HEK293 (cell line): ENCODE data around the gene TIAM1.

Source experiments
- CTCF ChIA-PET: fragments of 350-600 bp; formaldehyde crosslinking; extraction: SDS; loops from one replicate; lab custom pipeline; 2021; ENCODE audit warnings: antibody characterized with exemption; lab: Yijun Ruan, JAX
- POLR2A ChIA-PET: fragments of 300-600 bp; formaldehyde crosslinking; extraction: SDS; loops from one replicate; lab custom pipeline; 2020; ENCODE audit warnings: antibody characterized with exemption, inconsistent platforms; lab: Yijun Ruan, JAX
- H3K27ac ChIP-seq: fragments of 200-500 bp; sonication (Bioruptor generic); 2 replicates; pipeline ENCODE4 v1.5.1; 2014; ENCODE audit warnings: low read depth, low read length, control low read depth, inconsistent platforms; ENCODE audit errors: extremely low read depth
- H3K36me3 ChIP-seq, 2 experiments: fragments of 200-500 bp in 1 of 2; sonication (Bioruptor generic) in 1 of 2; 1 replicate in 1 of 2; 2 replicates in 1 of 2; pipeline ENCODE4 v1.5.1; 2014 to 2017; ENCODE audit warnings: inconsistent platforms in 2 of 2, low read length in 2 of 2; ENCODE audit not compliant: control insufficient read depth in 2 of 2, insufficient read depth in 1 of 2
- H3K4me1 ChIP-seq: fragments of 200-500 bp; sonication (Bioruptor generic); 2 replicates; pipeline ENCODE4 v1.5.1; 2014; ENCODE audit warnings: mild to moderate bottlenecking, low read length, inconsistent platforms; ENCODE audit not compliant: control insufficient read depth, insufficient read depth
- H3K4me3 ChIP-seq: 2 replicates; pipeline ENCODE4 v1.5.1; 2011; ENCODE audit warnings: low read depth, mild to moderate bottlenecking, control low read depth, low read length, moderate library complexity
- H3K9me3 ChIP-seq: fragments of 200-500 bp; sonication (Bioruptor generic); 2 replicates; pipeline ENCODE4 v1.5.1; 2014; ENCODE audit warnings: low read depth, low read length, inconsistent platforms; ENCODE audit not compliant: control insufficient read depth, insufficient read depth
- HOXC10 ChIP-seq: sonication (generic); formaldehyde crosslinking; IDR thresholded peaks from 2 replicates; pipeline ENCODE4 v1.8.1; 2023; ENCODE audit warnings: mild to moderate bottlenecking, missing genetic modification reagents
- REPIN1 ChIP-seq: fragments of 450-650 bp; formaldehyde crosslinking; IDR thresholded peaks from 2 replicates; pipeline ENCODE4 v1.5.1; 2017; ENCODE audit warnings: missing biosample characterization, missing genetic modification characterization, low read depth
- SP3 ChIP-seq: fragments of 450-650 bp; formaldehyde crosslinking; IDR thresholded peaks from 2 replicates; pipeline ENCODE4 v1.5.1; 2016; ENCODE audit warnings: missing biosample characterization, missing genetic modification characterization
- WT1 ChIP-seq: fragments of 450-650 bp; formaldehyde crosslinking; IDR thresholded peaks from 2 replicates; pipeline ENCODE4 v1.5.1; 2016; ENCODE audit warnings: missing biosample characterization, missing genetic modification characterization
- YY1 ChIP-seq: fragments of 450-650 bp; formaldehyde crosslinking; IDR thresholded peaks from 2 replicates; pipeline ENCODE4 v1.5.1; 2018; ENCODE audit warnings: missing biosample characterization, missing genetic modification characterization
- YY2 ChIP-seq: fragments of 450-650 bp; formaldehyde crosslinking; IDR thresholded peaks from 2 replicates; pipeline ENCODE4 v1.5.1; 2016; ENCODE audit warnings: missing biosample characterization, missing genetic modification characterization
- ZBTB6 ChIP-seq: fragments of 450-650 bp; formaldehyde crosslinking; IDR thresholded peaks from 2 replicates; pipeline ENCODE4 v1.5.1; 2017; ENCODE audit warnings: missing biosample characterization, missing genetic modification characterization
- ZFHX2 ChIP-seq: fragments of 450-650 bp; formaldehyde crosslinking; conservative IDR thresholded peaks from 2 replicates; pipeline ENCODE4 v1.5.1; 2016; ENCODE audit warnings: missing biosample characterization, missing genetic modification characterization
- ZFP41 ChIP-seq: fragments of 450-650 bp; formaldehyde crosslinking; IDR thresholded peaks from 2 replicates; pipeline ENCODE4 v1.5.1; 2016; ENCODE audit warnings: missing biosample characterization, missing genetic modification characterization, borderline replicate concordance
- ZNF157 ChIP-seq: fragments of 450-650 bp; formaldehyde crosslinking; IDR thresholded peaks from 2 replicates; pipeline ENCODE4 v1.5.1; 2016; ENCODE audit warnings: missing biosample characterization, missing genetic modification characterization
- ZNF214 ChIP-seq: fragments of 450-650 bp; formaldehyde crosslinking; IDR thresholded peaks from 2 replicates; pipeline ENCODE4 v1.5.1; 2017; ENCODE audit warnings: missing biosample characterization, mild to moderate bottlenecking, missing genetic modification characterization, borderline replicate concordance
- ZNF23 ChIP-seq: fragments of 450-650 bp; formaldehyde crosslinking; IDR thresholded peaks from 2 replicates; pipeline ENCODE4 v1.5.1; 2016; ENCODE audit warnings: missing biosample characterization, missing genetic modification characterization, borderline replicate concordance
- ZNF404 ChIP-seq: fragments of 450-650 bp; formaldehyde crosslinking; IDR thresholded peaks from 2 replicates; pipeline ENCODE4 v1.5.1; 2017; ENCODE audit warnings: missing biosample characterization, missing genetic modification characterization
- ZNF626 ChIP-seq: fragments of 450-650 bp; sonication (Bioruptor Pico); formaldehyde crosslinking; IDR thresholded peaks from 2 replicates; pipeline ENCODE4 v1.5.1; 2018; ENCODE audit warnings: missing biosample characterization, missing genetic modification characterization, inconsistent platforms
- ZNF660 ChIP-seq: fragments of 450-650 bp; IDR thresholded peaks from 2 replicates; pipeline ENCODE4 v1.5.1; 2018; ENCODE audit warnings: missing biosample characterization, mild to moderate bottlenecking, missing genetic modification characterization
- ZNF830 ChIP-seq: fragments of 450-650 bp; IDR thresholded peaks from 2 replicates; pipeline ENCODE4 v1.5.0; 2018; ENCODE audit warnings: missing biosample characterization, missing genetic modification characterization, low read depth, mild to moderate bottlenecking, moderate library complexity
- TF ChIP-seq, protein P1 (sequence below): fragments of 450-650 bp; formaldehyde crosslinking; IDR thresholded peaks from 2 replicates; pipeline ENCODE4 v1.5.1; 2017; ENCODE audit warnings: missing biosample characterization, missing genetic modification characterization
- TF ChIP-seq, protein P2 (sequence below): fragments of 450-650 bp; formaldehyde crosslinking; IDR thresholded peaks from 2 replicates; pipeline ENCODE4 v1.5.1; 2017; ENCODE audit warnings: missing biosample characterization, missing genetic modification characterization
- TF ChIP-seq, protein P3 (sequence below): fragments of 450-650 bp; formaldehyde crosslinking; IDR thresholded peaks from 2 replicates; pipeline ENCODE4 v1.5.1; 2016; ENCODE audit warnings: missing biosample characterization, missing genetic modification characterization, low read depth
- TF ChIP-seq, protein P4 (sequence below): fragments of 450-650 bp; formaldehyde crosslinking; IDR thresholded peaks from 2 replicates; pipeline ENCODE4 v1.5.1; 2016; ENCODE audit warnings: missing biosample characterization, missing genetic modification characterization

TIAM1 gene

DNA sequence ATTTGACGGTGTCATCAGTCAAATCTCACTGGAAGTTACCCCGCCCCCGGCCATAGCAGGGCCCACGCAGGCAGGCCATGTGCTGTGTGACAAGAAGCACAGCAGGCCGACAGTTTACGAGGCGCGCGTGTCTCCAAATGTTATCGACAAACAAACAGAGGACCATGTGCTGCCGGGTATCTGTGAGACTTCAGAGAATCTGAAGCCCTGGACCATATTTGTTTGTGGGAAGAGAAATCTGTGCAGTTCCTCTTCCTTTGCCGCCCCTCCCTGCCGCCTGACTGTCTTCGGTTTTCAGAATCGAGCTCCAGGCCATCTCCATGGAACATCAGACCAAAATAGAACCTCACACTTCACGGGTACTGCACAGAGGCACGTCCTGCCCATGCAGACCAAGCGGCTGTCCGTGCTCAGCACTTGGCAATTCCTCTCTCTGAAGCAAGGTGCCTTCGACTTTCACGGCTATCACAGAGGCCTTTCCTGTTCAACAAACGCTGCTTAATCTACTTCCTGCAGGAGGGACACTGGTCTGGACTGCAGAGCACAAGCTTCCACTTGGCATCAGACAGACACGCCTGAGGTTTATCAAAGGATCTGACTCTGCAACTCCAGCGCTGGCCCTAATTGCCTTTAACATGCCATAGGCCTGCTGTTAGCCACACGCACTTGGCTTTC is 170.0 kb downstream of the TIAM1 start (continued):
- TF ChIP-seq YY2 = no peak
- TF ChIP-seq ZBTB6 (tag by site-specific recombination) = no peak
- no peak for TF ChIP-seq WT1 (tag by site-specific recombination)
- TF ChIP-seq ZFHX2 = peak; percentile 88
- TF ChIP-seq, protein P1, sequence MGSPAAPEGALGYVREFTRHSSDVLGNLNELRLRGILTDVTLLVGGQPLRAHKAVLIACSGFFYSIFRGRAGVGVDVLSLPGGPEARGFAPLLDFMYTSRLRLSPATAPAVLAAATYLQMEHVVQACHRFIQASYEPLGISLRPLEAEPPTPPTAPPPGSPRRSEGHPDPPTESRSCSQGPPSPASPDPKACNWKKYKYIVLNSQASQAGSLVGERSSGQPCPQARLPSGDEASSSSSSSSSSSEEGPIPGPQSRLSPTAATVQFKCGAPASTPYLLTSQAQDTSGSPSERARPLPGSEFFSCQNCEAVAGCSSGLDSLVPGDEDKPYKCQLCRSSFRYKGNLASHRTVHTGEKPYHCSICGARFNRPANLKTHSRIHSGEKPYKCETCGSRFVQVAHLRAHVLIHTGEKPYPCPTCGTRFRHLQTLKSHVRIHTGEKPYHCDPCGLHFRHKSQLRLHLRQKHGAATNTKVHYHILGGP (tag by site-specific recombination) = no peak

DNA sequence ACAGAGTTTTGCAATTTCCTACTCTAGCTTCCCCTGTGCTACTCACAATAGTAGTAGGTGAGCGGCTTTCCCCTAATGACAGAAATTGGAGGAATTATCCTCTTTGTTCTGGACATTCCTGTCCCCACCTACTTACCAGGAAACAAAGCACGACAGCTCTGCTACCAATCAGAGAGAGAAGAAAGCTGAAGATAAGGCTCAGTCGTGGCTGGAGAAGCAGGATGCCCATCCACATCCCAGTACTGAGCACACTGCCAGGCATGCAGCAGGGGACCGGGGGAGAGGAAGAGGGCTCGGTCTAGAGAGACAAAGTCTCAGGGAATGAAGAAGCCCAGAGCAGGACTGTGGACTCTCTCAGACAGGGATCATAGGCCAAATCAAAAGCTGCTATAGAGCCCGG is 171.7 kb downstream of the TIAM1 start:
- Histone ChIP-seq H3K36me3 (peaks cover 0 to 4% of the 10 kb centered on the region in 2 experiments; a peak in 1 of 3 replicates), H3K4me1 (no peaks in the 10 kb centered on the region), H3K9me3 (no peaks in the 10 kb centered on the region), H3K4me3 (no peak overlapping the region), H3K27ac (no peak overlapping the region)
- CTCF ChIA-PET = interaction anchor here (0.7 to 2.5 kb wide), 4 partner anchors 9 to 73 kb away, joined by 3 to 18 read pairs (median 4); no protein-coding TSS in a partner anchor
- POLR2A ChIA-PET = no interaction called here
- TF ChIP-seq, protein P2, sequence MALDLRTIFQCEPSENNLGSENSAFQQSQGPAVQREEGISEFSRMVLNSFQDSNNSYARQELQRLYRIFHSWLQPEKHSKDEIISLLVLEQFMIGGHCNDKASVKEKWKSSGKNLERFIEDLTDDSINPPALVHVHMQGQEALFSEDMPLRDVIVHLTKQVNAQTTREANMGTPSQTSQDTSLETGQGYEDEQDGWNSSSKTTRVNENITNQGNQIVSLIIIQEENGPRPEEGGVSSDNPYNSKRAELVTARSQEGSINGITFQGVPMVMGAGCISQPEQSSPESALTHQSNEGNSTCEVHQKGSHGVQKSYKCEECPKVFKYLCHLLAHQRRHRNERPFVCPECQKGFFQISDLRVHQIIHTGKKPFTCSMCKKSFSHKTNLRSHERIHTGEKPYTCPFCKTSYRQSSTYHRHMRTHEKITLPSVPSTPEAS (tag by site-specific recombination) = no peak
- TF ChIP-seq ZNF23 (tag by site-specific recombination) (no peak), ZNF404 (tag by site-specific recombination) (no peak), ZNF626 (tag by site-specific recombination) (no peak), HOXC10 (CRISPR knock-in tag) (no peak), ZNF830 (tag by site-specific recombination) (no peak), SP3 (tag by site-specific recombination) (no peak), ZNF660 (tag by site-specific recombination) (no peak), ZFP41 (tag by site-specific recombination) (no peak), REPIN1 (tag by site-specific recombination) (no peak), ZNF157 (tag by site-specific recombination) (no peak), YY1 (tag by site-specific recombination) (no peak), ZNF214 (no peak)
- TF ChIP-seq, protein P3, sequence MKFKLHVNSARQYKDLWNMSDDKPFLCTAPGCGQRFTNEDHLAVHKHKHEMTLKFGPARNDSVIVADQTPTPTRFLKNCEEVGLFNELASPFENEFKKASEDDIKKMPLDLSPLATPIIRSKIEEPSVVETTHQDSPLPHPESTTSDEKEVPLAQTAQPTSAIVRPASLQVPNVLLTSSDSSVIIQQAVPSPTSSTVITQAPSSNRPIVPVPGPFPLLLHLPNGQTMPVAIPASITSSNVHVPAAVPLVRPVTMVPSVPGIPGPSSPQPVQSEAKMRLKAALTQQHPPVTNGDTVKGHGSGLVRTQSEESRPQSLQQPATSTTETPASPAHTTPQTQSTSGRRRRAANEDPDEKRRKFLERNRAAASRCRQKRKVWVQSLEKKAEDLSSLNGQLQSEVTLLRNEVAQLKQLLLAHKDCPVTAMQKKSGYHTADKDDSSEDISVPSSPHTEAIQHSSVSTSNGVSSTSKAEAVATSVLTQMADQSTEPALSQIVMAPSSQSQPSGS (tag by site-specific recombination) = no peak
- TF ChIP-seq, protein P4, sequence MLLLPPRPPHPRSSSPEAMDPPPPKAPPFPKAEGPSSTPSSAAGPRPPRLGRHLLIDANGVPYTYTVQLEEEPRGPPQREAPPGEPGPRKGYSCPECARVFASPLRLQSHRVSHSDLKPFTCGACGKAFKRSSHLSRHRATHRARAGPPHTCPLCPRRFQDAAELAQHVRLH (tag by site-specific recombination) = no peak
